Upper lobe of right lung (tissue), 1 donor: ENCODE data around the gene ADD1. TPM values are rescaled to one million over a fixed set of nuclear protein-coding genes. Genes with fewer than 3 reads are reported as not detected.

Experiments
- ATAC-seq: fragments of 200-7000 bp; cut with Tn5 transposase; one replicate; pipeline ENCODE4 v1.9.1; 2020; ENCODE audit warnings: mild to moderate bottlenecking, moderate library complexity
- DNase-seq: peaks from one replicate; pipeline ENCODE4 v3.0.0-alpha.2; 2020
- H3K27ac ChIP-seq: fragments of 200-600 bp; one replicate; pipeline ENCODE4 v1.8.0; 2022
- H3K27me3 ChIP-seq: fragments of 200-600 bp; one replicate; pipeline ENCODE4 v1.8.0; 2022; ENCODE audit warnings: mild to moderate bottlenecking
- H3K36me3 ChIP-seq: fragments of 200-600 bp; one replicate; pipeline ENCODE4 v1.8.0; 2022
- H3K4me1 ChIP-seq: fragments of 200-600 bp; one replicate; pipeline ENCODE4 v1.8.0; 2022
- H3K4me3 ChIP-seq: fragments of 200-600 bp; one replicate; pipeline ENCODE4 v1.8.0; 2022; ENCODE audit warnings: mild to moderate bottlenecking
- H3K9me3 ChIP-seq: fragments of 200-600 bp; one replicate; pipeline ENCODE4 v1.8.0; 2022
- CTCF ChIP-seq: fragments of 200-600 bp; IDR thresholded peaks from one replicate; pipeline ENCODE4 v1.8.0; 2022; ENCODE audit warnings: antibody characterized with exemption
- intact Hi-C: fragments of 100-400 bp; cut with DNase I; formaldehyde crosslinking; loops from one replicate; pipeline ENCODE4 v1.11.0; 2022
- total RNA-seq: library from RNA; stranded (reverse); fragmentation: NEBNext Ultra II Directional; extraction: Animal tissue kit (Norgen Biotek cat#: 25700); gene quantifications from one replicate; pipeline ENCODE4 v1.2.1, GENCODE V29; 2021
- donor health status: DM: no; HTN: yes; CAD: no; lungs with severe emphysema.

ADD1 gene
- total RNA-seq, 1 donor from 2014 or later: 286 TPM

GRCh38 chr4:2813446-2814405, 29.9 kb upstream of the ADD1 start:
- Histone ChIP-seq H3K4me1 (peaks cover 60% of the 10 kb centered on the region), H3K4me3 (peak overlapping the region; percentile 62), H3K27ac (peak overlapping the region; percentile 90), H3K27me3 (no peaks in the 10 kb centered on the region), H3K9me3 (no peaks in the 10 kb centered on the region), H3K36me3 (no peaks in the 10 kb centered on the region)
- DNase-seq (no peak), ATAC-seq (no peak)
- intact Hi-C loops: no loop called here
- no peak for TF ChIP-seq CTCF

DNA sequence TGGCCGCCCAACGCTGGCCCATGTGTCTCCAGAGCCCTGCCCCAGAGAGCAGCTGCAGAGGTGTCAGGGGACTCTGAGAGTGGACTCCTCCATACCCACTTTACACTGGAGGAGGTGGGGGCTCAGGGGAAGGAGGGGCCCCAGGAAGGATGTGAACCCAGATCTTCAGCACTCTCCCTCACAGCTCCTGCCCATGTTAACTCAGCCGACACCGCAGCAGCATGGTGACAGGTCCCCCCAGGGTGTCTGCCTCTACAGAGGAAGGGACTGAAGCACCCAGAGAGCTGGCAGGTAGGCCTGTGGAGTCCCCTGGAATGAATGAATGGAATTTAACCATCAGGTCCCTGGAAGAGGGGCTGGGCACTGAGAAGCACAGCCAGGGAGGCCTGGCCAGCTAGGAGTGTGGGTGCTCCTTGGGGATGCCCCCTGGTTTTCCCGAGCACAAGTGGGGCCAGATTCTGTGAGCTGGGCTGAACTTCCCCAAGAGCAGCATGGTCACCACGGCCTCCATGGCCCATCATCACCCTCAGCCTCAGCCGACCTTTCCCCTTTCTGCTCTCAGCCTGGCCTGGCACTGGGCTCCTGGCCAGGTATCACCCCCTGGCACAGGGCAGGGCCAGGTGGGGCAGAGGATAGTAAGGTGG, 28.9 kb upstream of the ADD1 start:
- Histone ChIP-seq H3K27ac (no peak overlapping the region), H3K9me3 (no peaks in the 10 kb centered on the region), H3K4me1 (peaks cover 61% of the 10 kb centered on the region), H3K36me3 (no peaks in the 10 kb centered on the region), H3K27me3 (no peaks in the 10 kb centered on the region), H3K4me3 (no peak overlapping the region)
- intact Hi-C loops: no loop called here
- no peak for TF ChIP-seq CTCF
- DNase-seq: no peak
- ATAC-seq: no peak

DNA sequence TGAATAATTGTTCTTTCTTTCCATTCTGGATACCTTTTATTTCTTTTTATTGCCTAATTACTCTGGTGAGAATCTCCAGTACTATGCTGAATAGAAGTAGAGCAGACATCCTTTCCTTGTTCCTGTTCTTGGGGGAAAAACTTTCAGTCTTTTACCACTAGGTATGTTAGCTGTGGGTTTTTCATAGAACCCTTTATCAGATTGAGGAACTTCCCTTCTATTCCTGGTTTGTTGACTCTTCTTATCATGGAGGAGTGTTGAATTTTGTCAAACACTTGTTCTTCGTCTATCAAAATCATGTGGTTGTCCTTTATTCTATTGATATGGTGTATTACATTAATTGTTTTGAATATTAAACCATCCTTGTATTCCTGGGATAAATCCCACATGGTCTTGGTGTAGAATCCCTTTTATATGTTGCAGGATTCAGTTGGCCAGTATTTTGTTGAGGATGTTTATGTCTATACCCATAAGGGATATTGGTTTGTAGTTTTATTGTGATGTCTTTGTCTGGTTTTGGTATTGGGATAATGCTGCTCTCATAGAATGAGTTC, 27.2 kb upstream of the ADD1 start:
- Histone ChIP-seq H3K36me3 (peaks cover 13% of the 10 kb centered on the region), H3K4me1 (peaks cover 44% of the 10 kb centered on the region), H3K27me3 (no peaks in the 10 kb centered on the region), H3K27ac (no peak overlapping the region), H3K4me3 (no peak overlapping the region), H3K9me3 (no peaks in the 10 kb centered on the region)
- DNase-seq (no peak), ATAC-seq (no peak)
- TF ChIP-seq CTCF: no peak
- intact Hi-C loops: no loop called here

DNA sequence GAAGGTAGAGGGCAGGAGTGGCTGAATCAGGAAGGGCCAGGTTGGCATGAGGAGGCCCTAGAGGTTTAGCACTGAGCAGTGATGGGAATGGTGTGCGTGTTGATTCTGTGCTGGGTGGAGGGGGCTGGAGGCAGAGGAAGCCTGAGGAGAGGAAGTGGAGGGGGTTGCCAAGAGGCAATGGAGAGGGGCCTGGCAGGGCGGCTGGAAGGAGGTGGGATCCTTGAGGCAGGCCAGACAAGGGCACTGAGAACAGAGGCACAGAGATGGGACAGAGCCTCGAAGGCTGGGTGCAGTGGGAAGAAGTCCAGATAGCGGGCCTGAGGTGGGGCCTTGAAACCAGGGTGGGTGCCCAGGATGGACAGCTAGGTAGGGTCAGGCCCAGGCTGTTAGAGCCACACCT, 26.5 kb upstream of the ADD1 start:
- peak overlapping the region; percentile 53 for H3K4me3 ChIP-seq
- no peaks in the 10 kb centered on the region for H3K9me3 ChIP-seq
- peaks cover 38% of the 10 kb centered on the region for H3K4me1 ChIP-seq
- H3K27me3 ChIP-seq: no peaks in the 10 kb centered on the region
- intact Hi-C loops: no loop called here
- no peak for TF ChIP-seq CTCF
- ATAC-seq (no peak), DNase-seq (no peak)
- peaks cover 16% of the 10 kb centered on the region for H3K36me3 ChIP-seq
- H3K27ac ChIP-seq: no peak overlapping the region

DNA sequence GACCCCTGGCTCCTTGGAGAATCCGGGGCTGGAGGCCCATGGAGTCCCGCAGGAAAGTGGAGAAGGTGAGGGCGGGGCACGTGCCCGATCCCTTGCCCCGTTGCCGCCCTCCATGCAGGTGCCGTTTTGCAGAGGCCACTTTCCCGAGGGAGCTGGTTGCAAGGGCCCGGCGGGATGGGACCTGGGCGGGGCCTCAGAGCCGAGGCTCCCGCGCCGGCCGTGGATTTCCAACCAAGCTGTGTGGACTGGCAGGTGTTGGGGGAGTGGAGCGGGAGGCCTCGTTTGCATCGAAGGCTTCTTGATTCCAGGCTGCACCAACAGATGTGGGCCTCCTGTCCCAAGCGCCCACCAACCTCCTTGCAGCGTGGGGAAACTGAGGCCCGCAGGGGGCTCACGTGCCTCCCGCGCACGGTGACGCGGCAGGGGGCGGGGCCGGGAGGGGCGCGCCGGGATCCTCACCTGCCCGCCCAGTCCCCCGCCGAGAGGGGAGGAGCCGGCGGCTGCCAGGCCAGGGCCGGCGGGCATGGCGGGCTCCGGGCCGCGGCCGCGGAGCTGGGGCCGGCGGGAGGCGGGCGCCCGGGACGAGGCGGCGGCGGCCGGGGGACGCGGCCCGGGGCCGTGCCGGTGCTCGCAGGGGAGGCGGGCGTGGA, 25.8 kb upstream of the ADD1 start:
- H3K27me3 ChIP-seq: no peaks in the 10 kb centered on the region
- DNase-seq: peak; percentile 83
- peak overlapping the region; percentile 53 for H3K4me3 ChIP-seq
- TF ChIP-seq CTCF: no peak
- H3K9me3 ChIP-seq: no peaks in the 10 kb centered on the region
- peaks cover 38% of the 10 kb centered on the region for H3K4me1 ChIP-seq
- peaks cover 22% of the 10 kb centered on the region for H3K36me3 ChIP-seq
- peak; percentile 75 for ATAC-seq
- intact Hi-C loops: no loop called here
- no peak overlapping the region for H3K27ac ChIP-seq
